Femur (tissue), 1 donor: Measurements from ENCODE around the gene CRACDL.
"Not testable (repeated sequence)": the region's sequence is repeated elsewhere in the genome, so short reads cannot be mapped to it uniquely, and the experiment has no call there.

Experiments
- DNase-seq: peaks from one replicate; pipeline ENCODE4 v3.0.0-alpha.2; 2017

The CRACDL gene

DNA sequence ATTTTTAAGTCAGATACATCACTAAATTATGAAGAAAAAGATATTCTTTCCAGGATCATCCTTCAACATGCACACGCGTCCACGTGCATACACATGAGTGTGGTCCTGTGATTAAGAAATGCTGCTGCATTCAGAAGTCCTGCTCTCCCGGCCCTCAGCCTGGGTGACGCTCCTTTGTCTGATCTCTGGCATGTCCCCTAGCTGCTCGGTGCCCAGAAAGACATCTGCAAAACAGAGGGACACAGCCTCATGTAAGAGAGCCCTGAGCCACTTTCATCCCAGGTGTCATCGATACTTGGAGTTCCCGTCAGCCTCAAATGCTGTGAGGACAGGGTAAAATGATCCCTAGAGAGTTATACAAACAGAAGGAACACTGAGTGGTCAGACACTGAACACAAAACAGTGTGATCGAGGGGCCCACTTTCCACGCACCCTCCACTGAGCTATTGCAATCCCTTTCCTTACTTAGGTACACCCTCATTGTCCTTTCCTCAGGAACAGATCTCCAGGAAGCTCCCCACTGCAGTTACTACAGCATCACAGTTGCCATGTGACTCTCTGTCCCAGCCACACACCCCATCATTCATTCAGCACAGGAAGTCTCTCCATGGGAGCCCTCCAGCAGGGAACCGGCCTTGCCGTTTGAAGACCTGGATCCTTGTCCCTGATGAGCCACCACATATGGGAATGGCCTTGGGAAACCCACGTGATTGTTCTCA lies 32.1 kb downstream of the CRACDL start:
- peak; percentile 7 for DNase-seq

DNA sequence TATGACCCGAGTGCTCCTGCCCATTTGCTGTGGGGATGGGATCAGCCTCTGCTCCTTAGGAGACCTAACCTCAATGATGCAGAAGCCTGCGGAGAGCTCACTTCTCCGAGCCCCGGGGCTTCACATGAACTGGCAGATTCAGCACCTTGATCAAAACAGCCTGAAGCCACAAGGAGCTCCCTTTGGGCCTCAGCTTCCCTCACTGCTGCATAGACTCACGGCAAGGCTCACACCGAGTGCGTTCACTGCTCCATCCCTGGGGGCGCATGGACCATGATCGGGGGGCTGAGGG lies 33.0 kb downstream of the CRACDL start:
- DNase-seq: peak; percentile 8

DNA sequence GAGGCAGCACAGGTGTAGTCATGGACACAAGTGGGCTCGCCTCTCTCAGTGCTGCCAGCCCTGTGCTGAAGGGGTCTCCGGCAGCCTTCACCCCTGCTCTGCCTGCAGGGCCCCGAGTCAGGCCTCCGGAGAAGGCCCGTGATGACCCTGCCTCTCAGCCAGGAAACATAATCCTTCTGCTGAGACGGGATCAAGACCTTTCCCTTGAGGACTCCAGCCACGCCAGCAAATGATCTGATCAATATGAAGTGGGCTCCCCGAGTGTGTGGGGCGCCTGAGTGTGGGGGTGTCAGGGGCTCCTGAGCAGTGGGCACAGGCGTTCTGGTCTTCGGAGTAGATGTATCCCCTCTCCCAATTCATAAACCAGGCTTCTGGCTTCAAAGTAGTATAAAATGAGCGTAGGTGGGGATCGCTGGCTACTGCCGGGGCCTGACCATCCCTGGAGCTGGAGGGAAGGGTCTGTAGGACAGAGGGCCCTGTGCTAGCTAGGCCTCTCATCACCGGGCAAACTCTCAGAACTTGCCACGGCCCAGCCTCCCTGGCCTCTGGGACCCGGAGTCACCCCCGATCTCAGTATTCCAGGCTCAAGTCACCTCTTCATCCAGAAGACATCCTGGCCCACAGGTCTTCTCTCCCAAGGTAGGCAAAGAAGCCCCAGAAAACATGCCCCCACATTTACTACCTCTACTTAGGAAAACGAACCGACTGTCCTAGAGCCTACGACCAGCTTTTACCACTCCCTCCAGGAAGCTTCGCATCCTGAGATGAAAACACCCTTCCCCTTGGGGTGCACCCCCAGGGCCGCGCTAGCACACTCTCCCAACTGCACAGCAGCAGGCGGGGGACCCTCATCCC lies 33.6 kb downstream of the CRACDL start:
- peak; percentile 5 for DNase-seq

DNA sequence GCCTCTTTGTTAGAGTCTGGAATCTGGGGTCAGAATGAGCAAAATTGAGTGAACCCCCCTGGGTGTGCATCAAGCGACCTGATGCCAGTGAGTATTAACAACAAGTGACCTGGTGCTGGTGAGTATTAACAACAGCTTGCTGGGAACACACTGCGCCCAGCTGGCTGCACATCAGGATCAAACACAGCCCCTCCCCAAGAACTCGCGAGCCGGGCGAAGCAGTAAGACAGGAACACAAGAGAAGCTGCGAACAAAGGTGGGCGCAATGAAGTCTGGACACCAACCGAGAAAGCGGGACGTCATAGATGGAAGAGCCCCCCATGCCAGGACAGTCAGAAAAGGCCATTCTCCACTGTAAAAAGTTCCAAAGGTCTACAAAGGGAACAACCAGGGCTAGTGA lies 34.3 kb downstream of the CRACDL start:
- DNase-seq: no peak

DNA sequence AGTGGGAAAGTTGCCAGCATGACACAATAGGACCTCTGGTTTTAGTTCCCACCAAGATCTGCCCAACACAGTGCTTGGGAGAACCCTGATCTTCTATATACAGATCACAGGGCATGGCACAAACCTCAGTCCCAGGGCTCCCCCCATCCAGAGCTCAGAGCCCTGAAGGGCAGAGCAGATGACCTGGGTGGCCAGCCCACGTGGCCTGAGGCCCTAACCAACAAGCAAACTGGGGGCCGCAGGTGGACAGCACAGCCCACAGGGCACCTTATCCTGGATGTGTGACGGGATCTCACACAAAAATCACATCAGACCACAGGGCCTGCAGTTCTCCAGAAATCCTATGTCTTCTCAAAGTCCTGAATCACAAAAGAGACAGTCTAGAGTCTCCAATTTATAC lies 34.7 kb downstream of the CRACDL start:
- peak; percentile 13 for DNase-seq

DNA sequence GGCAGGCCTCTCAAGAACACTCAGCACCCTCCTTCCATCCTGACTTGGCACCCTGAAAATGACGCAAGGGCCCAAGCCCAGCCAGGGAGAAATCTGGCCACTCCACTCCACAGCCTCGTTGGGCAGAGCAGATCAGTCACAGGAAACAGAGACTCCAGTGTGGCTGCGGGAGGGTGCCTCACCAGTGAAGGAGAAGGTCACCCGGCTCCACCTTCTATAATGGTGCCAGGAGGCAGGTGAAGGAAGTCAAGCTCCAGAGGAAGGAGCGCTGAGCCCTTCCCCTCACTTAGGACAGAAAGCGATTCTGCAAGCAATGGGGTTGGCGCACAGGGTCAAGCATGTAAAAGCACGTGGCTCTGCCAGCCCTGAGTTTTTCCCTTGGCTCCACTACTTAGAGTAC lies 35.3 kb downstream of the CRACDL start:
- no peak for DNase-seq

DNA sequence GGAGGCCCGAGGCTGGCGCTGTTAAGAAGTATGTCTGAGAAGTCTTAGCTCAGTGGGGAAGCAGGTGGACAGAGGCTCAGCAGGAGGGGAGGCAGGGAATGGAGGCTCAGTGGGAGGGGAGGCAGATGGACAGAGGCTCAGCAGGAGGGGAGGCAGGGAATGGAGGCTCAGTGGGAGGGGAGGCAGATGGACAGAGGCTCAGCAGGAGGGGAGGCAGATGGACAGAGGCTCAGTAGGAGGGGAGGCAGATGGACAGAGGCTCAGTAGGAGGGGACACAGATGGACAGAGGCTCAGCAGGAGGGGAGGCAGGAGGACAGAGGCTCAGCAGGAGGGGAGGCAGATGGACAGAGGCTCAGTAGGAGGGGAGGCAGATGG lies 36.3 kb downstream of the CRACDL start:
- not testable (repeated sequence) for DNase-seq

DNA sequence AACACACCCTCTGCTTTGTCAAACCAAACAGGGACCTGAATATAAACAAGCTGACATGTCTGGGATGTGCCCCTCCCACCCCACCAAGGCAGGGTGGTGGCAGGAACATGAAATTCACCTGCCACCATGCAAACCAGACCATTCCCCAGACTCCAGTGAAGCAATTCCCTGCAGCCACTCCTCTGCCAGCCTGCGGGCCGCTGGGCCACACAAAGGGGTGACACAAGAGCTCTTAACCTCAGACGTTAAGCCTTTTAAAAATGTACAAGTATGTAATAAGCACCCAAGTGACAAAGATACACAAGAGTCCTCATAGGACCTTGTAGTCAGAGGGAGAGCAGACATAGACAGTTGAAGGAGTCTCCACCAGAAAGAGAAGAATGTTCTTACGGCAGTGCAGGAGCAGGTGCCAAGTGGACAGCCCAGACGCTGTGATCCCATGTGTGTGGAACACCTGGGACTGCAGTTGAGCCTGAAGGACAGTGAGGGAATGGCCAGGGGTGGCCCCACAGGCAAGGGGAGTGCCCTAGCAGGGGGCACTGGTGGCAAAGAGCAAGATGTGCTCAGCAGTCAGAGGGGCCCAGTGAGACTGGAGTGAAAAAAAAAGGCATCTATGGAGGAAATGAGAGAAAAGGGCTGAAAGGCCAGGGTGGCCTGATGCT lies 36.9 kb downstream of the CRACDL start:
- DNase-seq: peak; percentile 1

DNA sequence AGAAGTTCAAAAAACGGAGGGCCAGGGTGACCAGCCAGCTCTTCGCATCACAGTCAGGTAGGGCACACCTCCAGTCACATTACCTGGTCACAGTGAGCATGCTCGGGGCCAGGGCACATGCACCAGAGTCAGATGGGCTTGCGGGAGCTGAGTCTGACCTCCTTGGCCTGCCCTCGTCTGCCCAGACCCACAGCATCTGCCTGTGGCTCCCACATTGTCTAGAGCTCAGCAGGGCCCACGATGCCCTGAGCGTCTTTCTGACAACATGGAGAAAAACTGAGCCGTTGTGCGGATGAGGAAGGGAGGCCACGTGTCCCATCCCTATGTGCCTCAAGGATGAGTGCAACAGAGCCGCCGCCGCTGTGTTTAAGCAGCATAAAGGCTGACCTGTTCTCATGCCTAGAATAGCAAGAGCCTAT lies 37.6 kb downstream of the CRACDL start:
- DNase-seq: peak; percentile 1

DNA sequence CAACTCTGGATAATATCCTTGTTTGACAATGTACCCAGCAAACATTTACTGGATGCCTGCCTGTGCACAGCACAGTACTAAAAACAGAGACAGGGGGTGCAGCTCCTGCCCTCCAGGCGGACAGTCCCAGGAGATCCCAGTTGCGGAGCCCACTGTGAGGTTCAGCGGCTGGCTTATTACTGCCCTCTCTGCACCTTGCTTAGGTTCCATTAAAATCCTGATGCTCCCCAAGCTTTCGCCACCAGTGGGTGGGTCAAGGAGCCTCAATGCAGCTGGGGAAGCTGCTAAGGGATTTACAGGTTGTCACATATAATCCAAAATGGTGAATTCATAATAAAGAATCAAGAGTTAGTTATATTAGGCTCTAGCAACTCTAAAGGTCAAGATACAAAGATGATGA lies 38.3 kb downstream of the CRACDL start:
- DNase-seq: no peak

DNA sequence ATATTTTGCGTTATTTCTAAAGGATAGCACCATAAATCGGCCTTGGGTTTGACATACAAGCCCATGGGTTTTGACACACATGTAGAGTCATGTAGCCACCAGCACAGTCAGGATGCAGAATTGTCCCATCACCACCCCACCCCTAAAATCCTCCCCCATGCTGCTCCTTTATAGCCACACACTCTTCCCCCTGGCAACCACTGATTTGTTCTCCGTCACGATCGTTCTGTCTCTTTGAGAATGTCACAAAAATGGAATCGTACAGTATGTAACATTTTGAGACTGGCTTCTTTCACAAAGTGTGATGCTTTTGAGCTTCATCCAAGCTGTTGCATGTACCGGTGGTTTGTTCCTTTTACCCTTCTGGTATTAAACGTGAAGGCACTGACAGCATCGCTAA lies 39.1 kb downstream of the CRACDL start:
- DNase-seq: peak; percentile 2

DNA sequence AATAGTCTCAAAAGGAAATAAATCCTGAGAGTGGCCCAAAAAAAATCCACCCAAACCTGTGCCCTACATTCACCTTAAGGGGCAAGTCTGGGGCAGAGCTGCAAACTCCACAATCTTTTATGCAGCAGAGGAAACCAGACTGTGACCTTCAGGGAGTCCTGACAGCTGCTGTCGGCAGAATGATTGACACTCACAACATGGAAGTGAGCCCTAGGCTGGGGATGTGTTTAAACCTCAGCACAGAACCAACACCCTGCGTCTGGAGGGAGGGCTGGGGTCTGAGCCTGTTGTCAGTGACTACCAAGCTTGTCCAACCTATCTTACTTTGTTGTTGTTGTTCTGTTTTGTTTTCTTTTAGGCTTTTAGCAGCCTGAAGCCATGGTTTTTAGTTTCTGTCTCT lies 39.6 kb downstream of the CRACDL start:
- DNase-seq: peak; percentile 20

DNA sequence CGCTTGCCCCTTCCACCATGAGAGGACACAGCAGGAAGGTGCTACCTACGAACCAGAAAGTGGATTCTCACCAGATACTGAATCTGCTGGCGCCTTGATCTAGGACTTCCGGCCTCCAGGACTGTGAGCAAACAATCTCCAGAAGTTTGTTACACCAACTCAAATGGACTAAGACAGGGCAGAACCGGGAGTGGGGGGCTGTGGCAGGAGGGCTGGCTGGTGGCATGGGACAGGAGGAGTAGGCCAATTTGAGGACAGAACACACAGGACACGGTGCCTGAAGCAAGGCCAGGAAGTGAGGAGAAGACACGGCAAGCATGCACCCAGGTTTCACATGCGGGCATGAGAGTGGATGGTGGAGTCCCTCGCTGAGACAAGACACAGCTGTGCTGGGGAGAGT lies 40.1 kb downstream of the CRACDL start:
- peak; percentile 5 for DNase-seq

DNA sequence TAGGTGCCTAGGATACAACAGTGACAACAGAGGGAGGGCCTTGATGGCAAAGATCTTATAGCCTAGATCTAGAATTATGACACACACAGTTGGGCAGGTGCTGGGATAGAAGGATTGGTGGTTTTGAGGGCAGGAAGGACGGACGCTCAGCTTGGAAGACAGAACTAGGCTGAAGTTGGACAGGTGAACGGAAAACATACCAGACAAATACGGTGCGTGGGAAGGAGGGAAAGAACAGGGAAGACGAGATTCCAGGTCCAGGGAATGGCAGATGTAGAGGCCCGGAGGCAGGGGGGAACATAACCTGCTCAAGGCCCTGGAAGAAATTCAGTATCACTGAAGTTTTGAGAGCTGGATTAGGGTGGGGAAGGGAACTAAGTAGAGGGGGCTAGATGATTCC lies 40.8 kb downstream of the CRACDL start:
- DNase-seq: peak; percentile 1

DNA sequence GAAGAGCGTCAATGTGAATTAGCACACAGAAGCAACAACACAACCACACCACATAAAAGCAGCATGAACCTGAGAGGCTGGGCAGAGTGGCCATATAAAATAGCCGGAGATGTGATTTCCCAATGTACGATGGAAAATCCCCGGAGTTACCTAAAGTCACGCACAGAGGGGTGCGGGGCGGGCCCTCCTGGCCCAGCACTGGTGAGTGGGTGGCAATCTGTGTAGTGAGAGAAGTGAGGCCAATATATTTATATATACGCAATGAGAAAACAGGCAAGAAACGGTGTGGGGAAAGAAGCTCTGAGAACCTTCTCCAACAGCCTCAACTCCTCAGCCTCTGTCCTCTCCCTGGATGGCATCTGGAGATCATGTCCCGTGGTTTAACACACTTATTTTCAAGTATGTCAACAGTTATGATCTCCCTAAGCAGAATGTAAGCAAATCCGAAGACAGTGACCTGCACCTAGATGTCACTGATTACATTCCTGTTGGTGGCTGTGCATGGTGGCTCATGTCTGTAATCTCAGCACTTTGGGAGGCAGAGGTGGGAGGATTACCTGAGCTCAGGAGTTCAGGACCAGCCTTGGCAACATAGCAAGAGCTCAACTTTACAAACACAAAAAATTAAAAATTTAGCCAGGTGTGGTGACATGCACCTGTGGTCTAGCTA lies 41.6 kb downstream of the CRACDL start:
- no peak for DNase-seq

DNA sequence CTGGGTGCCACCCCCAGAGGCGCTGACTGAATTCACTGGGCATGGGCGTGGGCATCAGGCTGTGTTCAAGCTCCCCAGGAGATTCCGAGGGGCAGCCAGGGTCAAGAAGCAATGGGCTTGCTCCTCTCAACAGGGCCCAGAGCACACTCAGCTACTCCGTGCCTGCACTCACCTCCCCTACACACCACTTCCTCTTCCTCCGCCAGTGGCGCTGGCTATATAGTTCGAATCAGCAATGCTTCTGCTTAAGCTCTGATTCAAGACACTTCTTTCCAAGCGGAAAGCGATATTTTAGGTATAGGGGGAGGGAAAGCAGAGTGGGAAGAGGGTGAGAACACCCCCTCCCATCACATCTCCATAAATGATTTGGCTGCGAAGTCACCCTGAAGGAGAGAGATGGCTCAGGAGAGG lies 42.1 kb downstream of the CRACDL start:
- peak; percentile 11 for DNase-seq

DNA sequence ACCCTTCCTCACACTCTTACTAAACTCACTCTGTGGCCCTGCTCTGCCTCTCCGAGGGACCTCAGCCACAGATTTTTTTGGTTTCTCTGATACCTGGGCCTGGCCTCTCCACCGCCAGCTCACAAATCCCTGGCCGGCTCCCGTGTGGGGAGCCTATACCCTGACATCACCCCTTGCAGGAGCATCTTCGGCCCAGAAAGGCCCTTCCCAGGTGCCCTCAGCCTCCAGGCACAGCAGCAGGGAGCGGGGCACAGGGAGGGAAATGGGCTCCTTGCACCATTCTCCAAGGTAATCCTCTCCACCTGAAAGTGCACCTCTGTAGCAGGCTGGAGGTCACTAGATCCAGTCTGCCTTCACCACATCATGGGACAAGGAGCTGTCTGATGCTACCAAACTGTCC lies 43.2 kb downstream of the CRACDL start:
- DNase-seq: peak; percentile 2

DNA sequence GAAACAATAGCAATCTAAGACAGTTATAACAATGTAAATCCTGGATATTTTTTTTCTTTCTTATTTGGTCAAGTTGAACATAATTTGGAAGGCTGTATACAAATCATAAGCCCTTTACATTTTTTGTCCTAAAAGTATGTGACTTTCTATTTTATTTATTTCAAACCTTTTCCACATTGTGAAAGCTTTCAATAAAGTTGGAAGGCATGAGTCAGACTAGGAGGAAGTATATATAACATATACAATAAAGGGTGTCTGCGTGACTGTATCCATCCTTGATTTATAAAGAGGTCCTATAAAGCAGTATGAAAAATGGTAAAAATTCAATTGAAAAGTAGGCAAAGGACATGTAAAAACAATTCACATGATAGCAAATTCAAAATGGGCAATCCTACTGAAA lies 44.4 kb downstream of the CRACDL start:
- DNase-seq: no peak

DNA sequence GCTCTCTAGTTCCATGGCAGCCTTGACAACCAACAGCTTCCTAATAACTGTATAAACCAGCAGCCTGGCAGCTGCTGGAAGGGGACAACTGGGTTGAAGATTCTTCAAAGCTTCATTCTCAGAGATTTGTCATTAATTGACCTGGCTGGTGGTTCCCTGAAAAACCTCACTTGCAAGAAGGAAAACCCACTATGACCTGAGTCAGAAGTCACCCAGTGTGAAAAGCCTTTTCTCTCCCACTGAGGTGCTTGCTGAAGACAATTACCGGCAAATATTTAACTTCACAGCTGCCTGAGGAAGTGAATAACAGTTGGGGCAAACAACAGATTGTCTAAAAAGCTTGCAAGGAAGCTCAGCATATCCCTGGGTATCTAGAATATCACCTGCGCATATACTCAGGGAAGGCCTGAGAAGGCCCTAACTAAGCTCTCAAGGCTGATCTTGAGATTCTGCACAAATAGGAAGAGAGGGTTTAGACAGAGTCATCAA lies 49.9 kb downstream of the CRACDL start:
- DNase-seq: no peak

DNA sequence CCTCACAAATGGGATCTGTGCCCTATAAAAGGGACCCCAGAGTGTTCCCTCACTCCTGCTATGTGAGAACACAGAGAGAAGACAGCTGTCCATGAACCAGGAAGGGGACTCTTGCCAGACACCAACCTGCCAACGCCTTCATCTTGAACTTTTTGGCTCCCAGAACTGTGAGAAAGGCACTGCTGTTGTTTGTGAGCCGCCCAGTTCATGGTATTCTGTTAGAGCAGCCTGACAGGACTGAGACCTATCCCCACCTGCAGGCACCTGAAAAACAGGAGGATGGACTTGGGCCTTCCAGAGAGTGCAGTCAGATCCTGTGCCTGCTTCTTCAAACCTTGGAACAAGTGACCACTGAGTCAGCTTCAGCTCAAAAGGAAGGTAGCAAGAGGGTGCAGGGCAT lies 51.4 kb downstream of the CRACDL start:
- no peak for DNase-seq

DNA sequence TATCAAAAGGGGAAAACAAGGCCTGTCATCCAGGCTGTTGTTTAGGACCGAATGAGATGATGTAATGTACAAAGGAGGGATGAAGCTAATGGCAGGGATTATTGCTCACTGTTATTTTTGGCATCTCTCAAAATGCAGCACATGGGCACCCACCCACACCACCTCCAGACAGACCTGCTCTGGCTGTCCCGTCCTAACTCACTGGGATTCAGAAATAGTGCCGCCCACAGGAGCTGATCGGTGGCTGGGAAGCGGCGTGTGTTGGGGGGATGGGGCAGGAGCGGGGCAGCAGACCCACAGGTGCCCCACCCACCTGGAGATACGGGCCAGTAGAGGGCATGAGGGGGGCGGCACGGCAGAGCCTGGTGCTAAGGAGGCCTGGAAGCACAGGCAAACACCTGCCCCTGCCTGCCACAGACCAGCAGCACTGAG lies 52.2 kb downstream of the CRACDL start:
- DNase-seq: no peak

DNA sequence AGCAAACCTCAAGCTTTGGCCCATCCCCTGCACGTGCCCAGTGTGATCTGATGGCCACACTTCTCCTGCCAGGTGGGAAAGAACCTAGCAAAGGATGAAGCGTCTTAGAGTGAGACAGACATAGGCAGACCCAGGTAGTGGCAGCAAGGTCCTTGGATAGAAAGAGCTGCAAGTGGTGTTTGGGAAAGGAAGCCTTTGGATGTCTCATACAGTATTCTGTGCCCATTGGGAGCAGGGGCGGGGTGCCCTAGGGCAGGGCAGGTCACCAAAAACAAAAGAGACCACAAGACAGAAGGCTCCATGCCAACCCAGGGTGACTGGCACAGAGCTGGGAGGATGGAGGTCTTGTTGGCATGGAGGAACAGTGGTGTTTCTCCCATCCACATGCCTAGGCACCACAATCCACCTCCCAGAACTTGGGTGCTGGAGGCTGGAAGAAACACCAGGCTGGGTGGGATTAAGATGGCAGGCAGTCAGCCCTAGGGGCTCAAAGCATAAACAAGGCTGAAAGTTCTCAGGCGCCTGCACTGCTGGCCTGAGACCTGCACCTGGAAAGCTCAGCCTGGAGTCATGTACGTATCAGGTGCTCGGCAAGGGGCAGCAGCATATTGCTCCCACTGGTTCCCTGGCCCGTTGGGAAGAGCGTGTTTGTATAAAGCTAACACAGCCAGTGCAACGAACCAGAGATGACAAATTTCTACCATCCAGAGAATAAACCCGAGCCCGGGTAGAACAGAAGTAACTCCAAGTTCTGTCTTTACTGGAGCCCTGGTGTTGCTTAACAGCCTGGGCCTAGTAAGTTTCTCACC lies 52.9 kb downstream of the CRACDL start:
- DNase-seq: no peak
